HG03280 (cell line): Measurements from ENCODE around the gene ZNF558.

ENCODE experiments used
- ATAC-seq: cut with Tn5 transposase; IDR thresholded peaks from one replicate; pipeline ENCODE4 v1.9.1; 2021; ENCODE audit warnings: mild to moderate bottlenecking, moderate library complexity; ENCODE audit not compliant: unreplicated experiment

ZNF558 gene

DNA sequence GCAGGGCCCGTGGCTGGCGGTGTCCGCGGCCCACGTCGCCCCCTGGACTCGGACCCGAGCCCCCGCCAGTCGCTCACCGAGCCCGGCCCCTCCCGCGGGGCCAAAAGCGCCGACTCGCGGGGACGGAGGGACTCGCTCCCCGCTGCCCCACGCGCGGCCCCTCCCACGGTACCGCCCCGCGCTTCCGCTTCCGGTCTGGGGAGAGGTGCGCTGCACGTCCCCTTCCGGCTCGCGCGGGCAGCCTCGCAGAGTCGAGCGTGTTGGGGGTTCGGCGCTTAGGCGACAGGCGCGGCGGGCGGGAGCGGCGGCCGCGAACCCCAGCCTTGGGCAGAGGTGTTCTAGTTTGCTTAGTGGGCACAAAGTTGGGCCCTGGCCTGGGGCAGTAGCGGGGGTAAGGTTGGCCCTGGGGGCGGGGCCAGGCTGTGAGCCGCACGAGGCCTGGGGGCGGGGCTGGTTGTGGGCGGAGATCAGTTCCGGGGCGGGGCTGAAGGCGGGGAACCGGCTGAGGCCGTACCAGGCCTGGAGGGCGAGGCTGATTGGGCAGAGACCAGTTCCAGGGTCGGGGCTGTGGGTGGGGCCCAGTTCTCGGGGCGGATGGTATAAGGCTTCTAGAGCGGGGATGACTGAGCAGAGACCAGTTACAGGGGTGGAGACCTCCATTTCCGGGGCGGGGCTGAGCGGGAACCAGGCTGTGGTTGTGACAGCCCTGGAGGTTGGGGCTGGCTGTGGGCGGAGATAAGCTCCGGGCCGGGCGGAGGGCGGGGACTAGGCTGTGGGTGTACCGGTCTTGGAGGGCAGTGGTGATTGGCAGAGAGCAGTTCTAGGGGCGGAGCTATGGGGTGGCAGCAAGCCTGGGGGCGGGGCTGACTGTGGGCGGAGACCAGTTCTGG is at the start of gene ZNF558, which contains the start of gene MBD3L1:
Gene ZNF558 (minus strand): TSS at position 173 of the 890 bp plus-strand sequence. CDS start 9,645 bp downstream, outside the sequence.
Gene MBD3L1 (plus strand): TSS at position 246 of the 890 bp plus-strand sequence. CDS start 10,302 bp downstream, outside the sequence.
- ATAC-seq: peak; percentile 85

DNA sequence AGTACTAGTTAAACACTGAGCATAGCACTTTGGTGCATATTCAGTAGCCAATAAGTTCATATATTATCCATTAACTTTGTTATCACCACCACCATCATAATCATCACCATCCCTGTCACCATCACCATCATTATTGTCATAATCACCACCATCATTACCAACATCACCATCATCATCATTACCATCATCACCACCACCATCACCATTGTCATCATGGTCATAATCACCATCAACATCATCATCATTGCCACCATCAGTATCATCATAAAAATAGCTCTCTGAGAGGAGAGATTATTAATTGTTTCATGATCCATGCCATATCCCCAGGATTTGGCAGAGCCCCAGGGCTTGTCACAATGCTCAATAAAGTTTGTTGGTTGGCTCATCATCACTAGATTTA is 49.4 kb upstream of the ZNF558 start:
- ATAC-seq: no peak

DNA sequence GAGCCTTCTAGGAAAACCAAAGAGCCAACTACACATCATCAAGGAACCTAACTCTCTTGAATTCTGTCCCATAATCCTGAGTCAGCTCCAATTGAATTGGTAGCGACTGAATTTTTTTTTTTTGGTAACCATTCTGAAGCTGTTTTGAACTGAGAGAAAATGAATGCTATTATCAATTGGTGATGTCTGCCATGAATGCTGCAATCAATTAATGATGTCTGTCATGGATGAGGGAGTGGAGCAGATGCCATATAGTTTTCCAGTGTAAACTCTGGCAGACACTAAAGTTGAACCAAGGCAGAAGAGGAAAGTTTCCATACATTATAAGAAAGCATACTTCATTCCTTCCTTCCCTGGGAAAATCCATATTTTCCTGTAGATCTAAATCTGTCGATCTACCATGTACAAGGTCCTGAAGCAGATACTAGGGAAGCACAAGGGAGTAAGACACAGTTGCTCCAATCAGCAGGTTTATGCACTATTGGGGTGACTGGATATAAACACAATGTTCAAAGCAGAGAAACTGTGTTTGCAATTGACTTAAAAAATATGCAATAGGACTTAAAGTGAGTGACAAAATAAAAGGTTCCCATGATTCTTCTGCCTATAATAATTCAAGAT is 48.9 kb upstream of the ZNF558 start:
- ATAC-seq: no peak

- no peak for ATAC-seq
Observed at GRCh38 chr19:8877854-8878705, 46.0 kb upstream of the ZNF558 start.

DNA sequence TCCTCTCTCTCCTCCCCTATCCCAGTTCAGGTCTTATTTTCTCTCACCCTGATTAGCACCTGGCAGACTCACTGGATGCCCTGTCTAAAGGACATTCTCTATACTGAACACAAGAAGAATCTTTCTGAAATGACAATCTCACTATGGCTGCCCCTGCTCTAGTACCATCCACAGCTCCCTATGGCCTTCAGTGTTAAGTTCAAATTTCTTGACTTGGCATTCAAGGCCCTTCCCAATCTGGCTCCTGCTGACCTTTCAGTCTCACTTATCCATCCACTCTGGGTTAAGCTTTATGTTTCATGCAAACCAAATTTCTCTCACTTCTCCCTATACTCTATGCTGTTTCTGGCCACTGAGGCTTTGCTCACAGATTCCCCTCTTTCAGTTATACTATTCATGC is 34.2 kb upstream of the ZNF558 start:
- ATAC-seq: no peak

GRCh38 chr19:8858260-8858659 is 26.2 kb upstream of the ZNF558 start:
- ATAC-seq: no peak

DNA sequence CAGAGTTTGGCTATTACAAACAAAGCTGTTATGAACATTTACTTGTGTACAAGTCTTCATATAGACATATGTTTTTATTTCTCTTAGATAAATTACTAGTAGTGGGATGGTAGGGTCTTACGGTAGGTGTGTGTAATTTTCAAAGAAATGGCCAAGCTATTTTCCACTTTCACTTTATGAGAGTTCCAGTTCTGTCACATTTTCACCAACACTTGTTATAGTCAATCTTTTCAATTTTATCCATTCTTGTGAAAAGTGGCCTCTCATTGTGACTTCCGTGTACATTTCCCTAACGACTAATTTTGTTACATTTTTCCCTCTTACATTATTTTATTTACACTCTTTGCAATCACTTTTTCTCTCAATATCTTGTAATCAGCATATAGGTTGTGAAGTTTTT is 18.4 kb upstream of the ZNF558 start:
- ATAC-seq: no peak

- ATAC-seq: no peak
Observed at GRCh38 chr19:8849232-8849631, 17.1 kb upstream of the ZNF558 start.

DNA sequence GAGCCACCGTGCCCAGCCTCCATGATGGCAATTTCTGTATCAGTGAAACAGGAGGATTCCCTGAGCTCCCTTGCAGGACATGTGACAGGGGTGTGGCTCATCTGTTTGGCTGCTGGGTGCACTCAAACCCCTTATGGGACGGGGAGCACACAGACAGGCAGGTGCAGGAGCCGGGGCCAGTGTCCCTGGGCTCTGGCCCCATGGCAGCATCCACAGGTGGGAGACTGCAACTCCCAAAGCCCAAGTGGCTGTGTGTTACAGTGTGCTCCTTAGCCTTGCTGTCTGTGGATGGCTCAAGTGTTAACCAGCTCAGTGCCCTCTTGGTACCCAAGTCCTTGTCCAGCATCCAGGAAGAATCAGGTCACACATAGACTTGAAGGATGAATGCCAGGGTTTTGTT is 14.7 kb upstream of the ZNF558 start:
- no peak for ATAC-seq

DNA sequence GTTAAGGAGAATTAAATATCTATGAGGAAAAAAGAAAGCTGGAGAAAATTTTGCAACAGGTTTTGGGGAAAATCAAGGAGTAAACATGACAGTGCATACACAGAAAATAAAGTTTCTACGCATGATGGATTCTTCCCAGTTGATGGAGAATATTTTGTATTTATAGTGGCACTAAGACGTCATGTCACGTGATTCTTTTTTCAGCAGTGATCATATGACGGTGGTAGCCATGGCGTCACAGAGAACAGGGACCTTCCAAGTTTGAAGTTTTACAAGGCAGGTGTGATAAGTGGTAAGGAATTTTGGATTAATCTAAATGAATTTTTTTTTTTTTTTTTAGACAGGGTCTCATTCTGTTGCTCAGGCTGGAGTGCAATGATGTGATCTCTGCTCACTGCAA is 8.6 kb upstream of the ZNF558 start:
- no peak for ATAC-seq

- ATAC-seq: no peak
Observed at GRCh38 chr19:8835877-8836276, 3.8 kb upstream of the ZNF558 start.

- no peak for ATAC-seq
Observed at GRCh38 chr19:8835446-8835845, 3.3 kb upstream of the ZNF558 start.

DNA sequence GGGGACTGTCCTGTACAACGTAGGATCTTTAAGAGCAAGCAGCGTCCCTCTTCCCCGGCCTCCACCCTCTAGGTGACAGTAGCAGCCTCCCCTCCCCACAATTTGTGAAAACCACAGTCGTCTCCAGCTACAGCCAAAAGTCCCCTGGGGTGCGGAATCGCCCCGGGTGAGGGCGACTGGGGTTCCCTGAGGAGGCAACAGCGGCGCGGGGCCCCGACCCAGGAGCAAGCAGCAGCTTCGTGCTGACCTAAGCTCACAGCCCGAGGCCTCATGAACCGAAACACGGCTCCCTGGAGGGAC is 322 bp downstream of the ZNF558 start:
- ATAC-seq: no peak

- ATAC-seq: no peak
Observed at GRCh38 chr19:8831373-8831772, 731 bp downstream of the ZNF558 start.

GRCh38 chr19:8827277-8827676 is 4.8 kb downstream of the ZNF558 start:
- ATAC-seq: no peak

DNA sequence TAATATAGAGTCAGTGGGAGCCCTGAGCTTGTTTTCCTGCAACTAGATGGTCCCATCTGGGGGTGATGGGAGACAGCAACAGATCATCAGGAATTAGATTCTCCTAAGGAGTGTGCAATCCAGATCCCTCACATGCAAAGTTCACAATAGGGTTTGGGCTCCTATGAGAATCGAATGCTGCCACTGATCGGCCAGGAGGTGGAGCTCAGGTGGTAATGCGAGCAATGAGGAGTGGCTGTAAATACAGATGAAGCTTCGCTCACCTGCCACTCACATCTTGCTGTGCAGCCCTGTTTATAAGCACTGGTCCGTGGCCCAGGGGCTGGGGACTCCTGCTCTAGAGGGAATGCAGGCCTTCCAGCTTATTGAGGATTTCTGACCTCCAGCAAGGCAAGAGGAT is 5.7 kb downstream of the ZNF558 start:
- no peak for ATAC-seq

- ATAC-seq: no peak
Observed at GRCh38 chr19:8821748-8822241, 10.3 kb downstream of the ZNF558 start.

- no peak for ATAC-seq
Observed at GRCh38 chr19:8820234-8820633, 11.9 kb downstream of the ZNF558 start.

- no peak for ATAC-seq
Observed at GRCh38 chr19:8815780-8816179, 16.3 kb downstream of the ZNF558 start.

DNA sequence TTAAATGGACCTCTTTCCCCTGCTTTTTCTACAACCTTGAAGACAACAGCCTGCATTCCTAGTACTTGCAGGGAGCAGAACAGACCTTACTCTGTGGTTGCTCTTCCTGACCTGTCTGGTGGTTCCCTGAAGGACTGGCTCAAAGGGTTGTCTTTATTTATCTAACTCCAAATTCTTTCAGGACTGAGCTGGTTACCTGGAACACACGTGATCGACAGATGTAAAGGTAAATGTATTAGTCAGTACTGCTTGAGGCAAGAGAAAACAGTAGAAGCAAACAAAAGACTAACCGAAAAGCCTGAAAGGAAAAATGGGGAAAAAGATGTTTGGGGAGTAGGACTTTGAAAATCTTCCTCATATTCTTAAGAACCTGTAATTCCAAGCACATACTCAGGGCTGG is 17.9 kb downstream of the ZNF558 start:
- ATAC-seq: no peak
